Kidney glomerular epithelial cell (primary cell): ENCODE results near the gene SEC11A.
"Not testable (repeated sequence)": the region's sequence is repeated elsewhere in the genome, so short reads cannot be mapped to it uniquely, and the experiment has no call there.

ENCODE experiments used
- DNase-seq: peaks from one replicate; lab custom pipeline; 2025; lab: John Stamatoyannopoulos, UW

The SEC11A gene

DNA sequence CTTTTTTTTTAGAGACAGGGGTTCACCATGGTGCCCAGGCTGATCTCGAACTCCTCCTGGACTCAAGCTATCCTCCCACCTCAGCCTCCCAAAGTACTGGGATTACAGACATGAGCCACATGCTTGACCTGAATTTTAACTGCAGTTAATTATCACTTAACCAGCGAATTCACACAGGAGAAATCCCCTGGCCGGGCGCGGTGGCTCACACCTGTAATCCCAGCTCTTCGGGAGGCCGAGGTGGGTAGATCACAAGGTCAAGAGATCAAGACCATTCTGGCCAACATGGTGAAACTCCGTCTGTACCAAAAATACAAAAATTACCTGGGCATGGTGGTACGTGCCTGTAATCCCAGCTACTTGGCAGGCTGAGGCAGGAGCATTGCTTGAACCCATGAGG, 74.1 kb downstream of the SEC11A start:
- DNase-seq, result not testable (repeated sequence)

DNA sequence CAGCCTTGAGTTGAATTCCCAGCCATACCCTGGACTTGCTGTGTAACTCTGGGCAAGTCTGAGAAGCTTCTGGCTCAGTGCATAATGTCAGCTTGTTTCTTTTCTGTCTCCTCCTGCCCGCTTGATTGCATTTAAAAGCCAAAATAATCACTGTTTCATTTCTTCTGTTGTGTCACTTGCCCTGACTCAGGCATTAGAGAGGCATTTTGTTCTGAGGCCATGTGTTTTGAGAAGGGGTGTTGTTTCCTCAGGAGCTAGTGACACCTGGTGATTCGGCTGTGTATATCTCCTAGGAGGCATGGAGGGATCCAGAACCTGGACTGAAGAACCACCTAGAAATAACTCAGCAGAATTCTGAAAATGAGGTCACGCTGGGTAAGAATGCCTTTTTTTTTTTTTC, 77.8 kb downstream of the SEC11A start:
- DNase-seq, result peak; percentile 27

DNA sequence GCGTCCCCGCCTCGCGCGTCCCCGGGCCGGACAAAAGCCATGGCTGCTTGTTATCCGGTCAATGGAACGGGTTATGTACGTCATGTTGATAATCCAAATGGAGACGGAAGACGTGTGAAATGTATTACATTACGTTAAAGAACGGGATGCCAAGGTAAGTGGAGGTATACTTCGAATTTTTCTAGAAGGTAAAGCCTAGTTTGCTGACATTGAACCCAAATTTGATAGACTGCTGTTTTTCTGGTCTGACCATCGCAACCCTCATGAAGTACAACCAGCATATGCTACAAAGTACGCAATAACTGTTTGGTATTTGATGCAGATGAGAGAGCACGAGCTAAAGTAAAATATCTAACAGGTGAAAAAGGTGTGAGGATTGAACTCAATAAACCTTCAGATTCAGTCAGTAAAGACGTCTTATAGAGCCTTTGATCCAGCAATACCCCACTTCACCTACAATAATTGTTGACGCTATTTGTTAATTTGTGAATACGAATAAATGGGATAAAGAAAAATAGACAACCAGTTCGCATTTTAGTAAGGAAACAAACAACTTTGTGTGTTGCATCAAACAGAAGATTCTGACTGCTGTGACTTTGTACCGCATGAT, 81.6 kb downstream of the SEC11A start:
- DNase-seq, result no peak

DNA sequence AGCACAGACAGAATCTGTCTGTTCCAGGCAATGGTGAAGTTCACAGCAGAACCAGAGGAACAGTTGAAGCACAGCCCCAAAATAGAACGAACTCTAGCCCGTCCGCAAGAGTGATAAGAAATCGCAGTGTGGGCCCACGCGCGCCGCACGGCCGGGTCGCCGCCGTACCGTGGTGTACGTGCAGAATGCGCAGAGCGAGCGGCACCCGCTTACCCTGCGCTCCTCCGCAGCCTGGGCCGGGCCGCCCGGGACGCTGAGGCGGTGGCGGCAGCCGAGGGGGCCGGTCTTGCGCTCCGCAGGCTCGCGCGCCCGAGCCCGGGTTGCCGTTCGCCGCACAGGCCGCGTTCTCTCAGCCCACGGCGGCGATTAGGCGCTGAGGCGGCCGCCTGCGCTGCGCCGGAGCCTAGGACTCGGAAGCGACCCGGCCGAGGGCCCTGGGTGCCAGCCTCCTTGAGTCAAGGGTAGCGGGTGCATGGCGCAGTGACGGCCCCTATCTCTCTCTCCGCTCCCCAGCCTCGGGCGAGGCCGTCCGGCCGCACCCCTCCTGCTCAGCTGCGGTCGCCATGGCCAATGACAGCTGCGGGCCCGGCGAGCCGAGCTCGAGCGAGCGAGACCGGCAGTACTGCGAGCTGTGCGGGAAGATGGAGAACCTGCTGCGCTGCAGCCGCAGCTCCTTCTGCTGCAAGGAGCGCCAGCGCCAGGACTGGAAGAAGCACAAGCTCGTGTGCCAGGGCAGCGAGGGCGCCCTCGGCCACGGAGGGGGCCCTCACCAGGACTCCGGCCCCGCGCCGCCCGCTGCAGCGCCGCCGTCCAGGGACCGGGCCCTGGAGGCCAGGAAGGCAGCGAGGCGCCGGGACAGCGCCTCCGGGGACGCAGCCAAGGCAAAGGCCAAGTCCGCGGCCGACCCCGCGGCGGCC, 82.4 kb downstream of the SEC11A start:
- DNase-seq, result peak; percentile 61

DNA sequence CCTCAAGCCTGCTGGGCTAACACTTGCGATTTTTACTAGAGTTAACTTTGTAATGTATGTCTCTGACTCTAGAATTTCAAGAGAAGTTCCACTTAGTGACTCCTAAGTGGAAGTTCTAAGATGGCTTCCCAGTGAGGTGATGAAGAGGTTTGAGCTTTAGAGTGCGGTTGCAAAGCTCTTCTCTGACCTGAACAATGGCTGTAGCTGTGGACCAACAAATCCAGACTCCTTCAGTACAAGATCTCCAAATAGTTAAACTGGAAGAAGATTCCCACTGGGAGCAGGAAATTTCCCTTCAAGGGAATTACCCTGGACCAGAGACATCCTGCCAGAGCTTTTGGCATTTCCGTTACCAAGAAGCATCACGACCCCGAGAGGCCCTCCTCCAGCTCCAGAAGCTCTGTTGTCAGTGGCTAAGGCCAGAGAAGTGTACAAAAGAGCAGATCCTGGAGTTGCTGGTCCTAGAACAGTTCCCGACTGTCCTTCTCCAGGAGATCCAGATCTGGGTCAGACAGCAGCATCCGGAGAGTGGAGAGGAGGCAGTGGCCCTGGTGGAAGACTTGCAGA, 84.2 kb downstream of the SEC11A start:
- DNase-seq, result no peak

DNA sequence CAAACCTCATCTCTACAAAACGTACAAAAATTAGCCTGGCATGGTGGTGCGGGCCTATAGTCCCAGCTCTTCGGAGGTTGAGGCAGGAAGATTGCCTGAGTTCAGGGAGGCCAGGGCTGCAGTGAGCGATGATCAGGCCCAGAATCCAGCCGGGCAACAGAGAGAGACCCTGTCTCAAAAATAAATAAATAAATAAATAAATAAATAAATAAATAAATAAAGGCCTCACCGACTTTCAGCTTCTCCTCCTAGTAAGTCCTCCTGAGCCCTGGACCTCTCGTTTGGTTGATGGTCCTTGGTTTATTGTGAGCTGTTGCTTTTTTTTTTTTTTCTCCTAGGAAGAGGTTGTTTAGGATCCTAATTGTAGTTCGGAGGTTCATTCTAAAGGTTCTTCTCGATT, 86.9 kb downstream of the SEC11A start:
- no peak for DNase-seq

DNA sequence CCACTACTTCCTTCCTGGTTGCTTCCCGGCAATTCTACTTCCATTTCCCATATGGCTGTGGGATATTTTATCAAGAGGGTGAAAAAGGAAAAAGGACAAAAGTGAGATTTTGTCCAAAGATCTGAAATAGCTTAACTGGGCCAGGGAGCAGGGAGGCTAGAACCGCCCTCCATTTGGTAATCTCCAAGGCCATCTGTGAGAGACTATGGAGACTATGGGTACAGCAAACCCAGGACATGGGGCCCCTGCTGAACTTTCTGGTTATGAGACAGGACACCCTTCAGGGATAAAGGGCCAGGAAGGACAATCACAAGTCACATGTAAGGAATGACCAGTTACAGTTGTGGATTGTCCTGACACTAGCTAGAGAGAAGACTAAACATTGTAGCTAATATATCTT, 90.8 kb downstream of the SEC11A start:
- DNase-seq, result no peak

DNA sequence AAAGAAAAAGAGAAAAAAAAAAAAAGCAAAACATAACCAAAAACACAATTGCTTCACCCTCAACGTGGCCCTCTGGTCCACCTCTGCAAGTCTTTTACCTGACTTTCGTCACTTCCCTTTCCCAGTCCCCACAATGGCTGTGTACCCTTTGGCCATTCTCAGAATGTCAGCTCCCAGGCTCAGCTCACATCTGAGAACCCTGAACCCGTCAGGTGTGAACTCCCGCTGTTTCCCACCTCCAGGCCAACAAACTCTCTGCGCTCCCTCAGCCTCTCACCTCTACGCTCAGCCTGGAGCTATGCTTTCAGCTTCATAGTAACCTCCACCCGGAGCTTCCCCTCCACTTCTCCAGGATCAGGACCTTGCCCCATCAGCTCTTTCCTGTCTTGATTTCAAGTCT, 91.6 kb downstream of the SEC11A start:
- DNase-seq, result no peak

DNA sequence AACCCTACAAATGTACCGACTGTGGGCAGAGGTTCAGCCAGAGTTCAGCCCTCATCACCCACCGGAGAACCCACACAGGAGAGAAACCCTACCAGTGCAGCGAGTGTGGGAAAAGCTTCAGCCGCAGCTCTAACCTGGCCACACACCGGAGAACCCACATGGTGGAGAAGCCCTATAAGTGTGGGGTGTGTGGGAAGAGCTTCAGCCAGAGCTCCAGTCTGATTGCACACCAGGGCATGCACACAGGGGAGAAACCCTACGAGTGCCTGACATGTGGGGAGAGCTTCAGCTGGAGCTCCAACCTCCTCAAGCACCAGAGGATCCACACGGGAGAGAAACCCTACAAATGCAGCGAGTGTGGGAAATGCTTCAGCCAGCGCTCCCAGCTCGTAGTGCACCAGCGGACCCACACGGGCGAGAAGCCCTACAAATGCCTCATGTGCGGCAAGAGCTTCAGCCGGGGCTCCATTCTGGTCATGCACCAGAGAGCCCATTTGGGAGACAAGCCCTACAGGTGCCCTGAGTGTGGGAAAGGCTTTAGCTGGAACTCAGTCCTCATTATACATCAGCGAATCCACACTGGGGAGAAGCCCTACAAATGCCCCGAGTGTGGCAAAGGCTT, 94.5 kb downstream of the SEC11A start:
- DNase-seq, result no peak

DNA sequence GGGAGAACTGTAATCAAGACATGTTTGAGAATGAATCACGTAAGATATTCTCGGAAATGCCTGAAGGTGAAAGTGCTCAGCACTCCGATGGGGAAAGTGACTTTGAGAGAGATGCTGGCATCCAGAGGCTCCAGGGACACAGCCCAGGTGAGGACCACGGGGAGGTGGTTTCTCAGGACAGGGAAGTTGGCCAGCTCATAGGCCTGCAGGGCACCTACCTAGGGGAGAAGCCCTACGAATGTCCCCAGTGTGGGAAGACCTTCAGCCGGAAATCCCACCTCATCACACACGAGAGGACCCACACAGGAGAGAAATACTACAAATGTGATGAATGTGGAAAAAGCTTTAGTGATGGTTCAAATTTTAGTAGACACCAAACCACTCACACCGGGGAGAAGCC, 95.3 kb downstream of the SEC11A start:
- DNase-seq, result no peak
